ENCODE results near the gene CDH4.

CDH4 gene

DNA sequence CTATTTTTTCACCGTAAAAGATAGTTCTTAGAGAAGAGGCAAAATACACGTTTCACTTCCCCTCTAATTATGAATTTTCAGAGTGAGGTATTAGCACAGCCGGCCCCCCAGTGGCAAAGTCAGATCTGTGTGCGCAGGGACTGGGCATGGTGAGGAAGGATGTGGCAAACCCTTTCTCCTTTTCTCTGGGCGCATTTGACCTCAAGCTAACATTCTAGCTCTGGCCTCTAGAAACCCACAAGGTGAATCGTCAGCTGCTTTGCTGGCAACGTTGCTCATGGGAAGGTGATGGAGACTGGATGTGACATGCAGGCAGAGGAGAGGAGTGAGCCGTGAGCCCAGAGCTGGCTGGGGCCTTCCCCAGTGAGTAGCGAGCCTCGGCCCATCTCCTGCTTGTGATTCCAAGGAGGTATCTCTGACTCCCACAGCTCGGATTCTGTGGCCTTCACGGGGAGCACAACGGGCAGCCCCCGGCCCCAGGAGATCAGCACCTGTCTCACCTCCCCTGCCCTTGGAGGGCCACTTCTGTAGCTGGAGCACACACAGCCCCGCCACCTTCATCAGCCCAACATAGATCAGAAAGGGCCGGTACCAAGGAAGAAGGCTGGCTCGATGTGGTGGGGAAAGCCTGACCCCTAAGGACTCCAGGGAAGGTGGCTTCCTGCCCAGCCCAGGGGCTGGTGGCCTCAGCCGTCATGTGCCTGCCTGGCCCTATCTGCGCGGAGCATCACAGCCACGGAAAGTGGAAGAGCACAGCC is 660.8 kb downstream of the CDH4 start:
- TF ChIP-seq CREB1 (IDR thresholded peaks at IDR 0.05; ENCODE audit: low read depth) (no peak), TCF12 (IDR thresholded peaks at IDR 0.05; ENCODE audit: low read depth) (no peak), RAD21 (IDR thresholded peaks at IDR 0.05; ENCODE audit: low read depth) (no peak), TEAD4 (IDR thresholded peaks at IDR 0.05) (no peak), EGR1 (IDR thresholded peaks at IDR 0.05) (no peak), ZBTB7A (IDR thresholded peaks at IDR 0.05; ENCODE audit: low read depth) (no peak), CEBPB (IDR thresholded peaks at IDR 0.05) (no peak), TAF1 (IDR thresholded peaks at IDR 0.05; ENCODE audit: low read depth) (no peak), FOXM1 (IDR thresholded peaks at IDR 0.05; ENCODE audit: borderline replicate concordance, low read depth) (no peak), EP300 (IDR thresholded peaks at IDR 0.05; ENCODE audit: borderline replicate concordance) (no peak), NFIC (IDR thresholded peaks at IDR 0.05) (no peak), YY1 (IDR thresholded peaks at IDR 0.05; ENCODE audit: low read depth) (no peak)
- TF ChIP-seq, protein P1, sequence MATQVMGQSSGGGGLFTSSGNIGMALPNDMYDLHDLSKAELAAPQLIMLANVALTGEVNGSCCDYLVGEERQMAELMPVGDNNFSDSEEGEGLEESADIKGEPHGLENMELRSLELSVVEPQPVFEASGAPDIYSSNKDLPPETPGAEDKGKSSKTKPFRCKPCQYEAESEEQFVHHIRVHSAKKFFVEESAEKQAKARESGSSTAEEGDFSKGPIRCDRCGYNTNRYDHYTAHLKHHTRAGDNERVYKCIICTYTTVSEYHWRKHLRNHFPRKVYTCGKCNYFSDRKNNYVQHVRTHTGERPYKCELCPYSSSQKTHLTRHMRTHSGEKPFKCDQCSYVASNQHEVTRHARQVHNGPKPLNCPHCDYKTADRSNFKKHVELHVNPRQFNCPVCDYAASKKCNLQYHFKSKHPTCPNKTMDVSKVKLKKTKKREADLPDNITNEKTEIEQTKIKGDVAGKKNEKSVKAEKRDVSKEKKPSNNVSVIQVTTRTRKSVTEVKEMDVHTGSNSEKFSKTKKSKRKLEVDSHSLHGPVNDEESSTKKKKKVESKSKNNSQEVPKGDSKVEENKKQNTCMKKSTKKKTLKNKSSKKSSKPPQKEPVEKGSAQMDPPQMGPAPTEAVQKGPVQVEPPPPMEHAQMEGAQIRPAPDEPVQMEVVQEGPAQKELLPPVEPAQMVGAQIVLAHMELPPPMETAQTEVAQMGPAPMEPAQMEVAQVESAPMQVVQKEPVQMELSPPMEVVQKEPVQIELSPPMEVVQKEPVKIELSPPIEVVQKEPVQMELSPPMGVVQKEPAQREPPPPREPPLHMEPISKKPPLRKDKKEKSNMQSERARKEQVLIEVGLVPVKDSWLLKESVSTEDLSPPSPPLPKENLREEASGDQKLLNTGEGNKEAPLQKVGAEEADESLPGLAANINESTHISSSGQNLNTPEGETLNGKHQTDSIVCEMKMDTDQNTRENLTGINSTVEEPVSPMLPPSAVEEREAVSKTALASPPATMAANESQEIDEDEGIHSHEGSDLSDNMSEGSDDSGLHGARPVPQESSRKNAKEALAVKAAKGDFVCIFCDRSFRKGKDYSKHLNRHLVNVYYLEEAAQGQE (IDR thresholded peaks at IDR 0.05; ENCODE audit: low read depth), result no peak
- TF ChIP-seq, protein P2, sequence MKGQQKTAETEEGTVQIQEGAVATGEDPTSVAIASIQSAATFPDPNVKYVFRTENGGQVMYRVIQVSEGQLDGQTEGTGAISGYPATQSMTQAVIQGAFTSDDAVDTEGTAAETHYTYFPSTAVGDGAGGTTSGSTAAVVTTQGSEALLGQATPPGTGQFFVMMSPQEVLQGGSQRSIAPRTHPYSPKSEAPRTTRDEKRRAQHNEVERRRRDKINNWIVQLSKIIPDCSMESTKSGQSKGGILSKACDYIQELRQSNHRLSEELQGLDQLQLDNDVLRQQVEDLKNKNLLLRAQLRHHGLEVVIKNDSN (IDR thresholded peaks at IDR 0.05), result no peak
- TF ChIP-seq, protein P3, sequence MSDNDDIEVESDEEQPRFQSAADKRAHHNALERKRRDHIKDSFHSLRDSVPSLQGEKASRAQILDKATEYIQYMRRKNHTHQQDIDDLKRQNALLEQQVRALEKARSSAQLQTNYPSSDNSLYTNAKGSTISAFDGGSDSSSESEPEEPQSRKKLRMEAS (IDR thresholded peaks at IDR 0.05), result no peak

DNA sequence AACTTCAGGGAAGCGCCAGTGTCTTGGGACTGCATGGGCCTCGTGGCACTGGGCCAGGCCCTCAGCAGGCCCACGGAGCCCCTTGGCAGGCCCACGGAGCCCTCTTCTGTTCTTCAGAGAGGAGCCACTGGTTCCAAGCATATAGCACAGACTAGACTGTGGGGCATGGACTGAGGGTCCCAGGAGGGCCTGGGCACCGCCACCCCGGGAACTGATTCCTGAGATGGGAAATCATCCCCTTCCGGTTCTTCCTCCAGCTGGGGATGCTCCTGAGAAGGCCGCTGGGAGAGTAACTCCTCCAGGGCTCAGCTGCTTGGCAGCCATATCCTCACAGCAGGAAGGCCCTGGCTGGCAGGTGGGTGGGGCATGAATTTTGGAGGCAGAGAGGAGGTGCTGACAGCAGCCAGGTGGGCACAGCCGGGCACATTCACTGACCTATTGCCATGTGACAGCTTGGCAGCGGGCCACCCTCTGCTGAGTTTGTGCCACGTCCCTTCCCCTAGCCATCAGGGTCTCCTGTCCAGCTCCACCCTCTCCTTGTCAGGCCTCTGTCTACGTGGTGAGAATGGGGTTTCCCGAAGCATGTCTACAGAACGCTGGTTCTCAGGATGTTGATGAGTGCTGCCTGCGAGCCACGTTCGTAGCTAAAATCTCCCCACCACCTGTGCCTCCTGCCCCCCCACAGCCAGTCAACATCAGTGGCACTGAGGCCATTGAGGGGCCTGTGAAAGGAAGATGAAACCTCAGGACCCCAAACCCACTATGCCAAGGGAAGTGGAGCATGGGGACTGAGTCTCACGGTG is 661.6 kb downstream of the CDH4 start:
- TF ChIP-seq TAF1 (IDR thresholded peaks at IDR 0.05; ENCODE audit: low read depth), result no peak
- no peak for TF ChIP-seq EGR1 (IDR thresholded peaks at IDR 0.05)
- no peak for TF ChIP-seq EP300 (IDR thresholded peaks at IDR 0.05; ENCODE audit: borderline replicate concordance)
- TF ChIP-seq ZBTB7A (IDR thresholded peaks at IDR 0.05; ENCODE audit: low read depth), result no peak
- TF ChIP-seq, protein P3 (IDR thresholded peaks at IDR 0.05), result no peak
- no peak for TF ChIP-seq YY1 (IDR thresholded peaks at IDR 0.05; ENCODE audit: low read depth)
- no peak for TF ChIP-seq CEBPB (IDR thresholded peaks at IDR 0.05)
- TF ChIP-seq RAD21 (IDR thresholded peaks at IDR 0.05; ENCODE audit: low read depth), result no peak
- TF ChIP-seq FOXM1 (IDR thresholded peaks at IDR 0.05; ENCODE audit: borderline replicate concordance, low read depth), result no peak
- TF ChIP-seq CREB1 (IDR thresholded peaks at IDR 0.05; ENCODE audit: low read depth), result no peak
- no peak for TF ChIP-seq NFIC (IDR thresholded peaks at IDR 0.05)
- no peak for TF ChIP-seq TEAD4 (IDR thresholded peaks at IDR 0.05)

DNA sequence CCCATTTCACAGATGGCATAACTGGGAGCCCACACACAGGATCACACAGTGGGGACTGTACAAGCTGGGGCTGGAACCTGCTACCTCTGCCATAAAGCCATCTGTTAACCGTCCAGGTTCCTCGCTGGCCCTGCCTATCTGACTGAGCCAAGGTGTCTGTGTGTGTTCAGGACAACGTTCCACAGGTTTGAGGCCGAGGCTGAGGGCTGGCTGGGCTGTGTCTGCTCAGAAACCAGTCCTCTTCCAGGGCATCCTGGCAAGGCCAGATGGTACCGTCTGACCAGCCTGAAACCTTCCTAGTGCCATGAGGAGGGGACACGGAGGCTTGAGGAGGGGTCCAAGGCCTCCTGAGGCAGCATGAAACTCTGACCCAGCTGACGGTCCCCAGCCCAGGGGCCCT is 663.0 kb downstream of the CDH4 start:
- no peak for TF ChIP-seq EGR1 (IDR thresholded peaks at IDR 0.05)
- TF ChIP-seq, protein P1 (IDR thresholded peaks at IDR 0.05; ENCODE audit: low read depth), result no peak
- no peak for TF ChIP-seq TAF1 (IDR thresholded peaks at IDR 0.05; ENCODE audit: low read depth)
- TF ChIP-seq TCF12 (IDR thresholded peaks at IDR 0.05; ENCODE audit: low read depth), result no peak
- TF ChIP-seq TEAD4 (IDR thresholded peaks at IDR 0.05), result no peak
- no peak for TF ChIP-seq NFIC (IDR thresholded peaks at IDR 0.05)
- TF ChIP-seq CREB1 (IDR thresholded peaks at IDR 0.05; ENCODE audit: low read depth), result no peak

DNA sequence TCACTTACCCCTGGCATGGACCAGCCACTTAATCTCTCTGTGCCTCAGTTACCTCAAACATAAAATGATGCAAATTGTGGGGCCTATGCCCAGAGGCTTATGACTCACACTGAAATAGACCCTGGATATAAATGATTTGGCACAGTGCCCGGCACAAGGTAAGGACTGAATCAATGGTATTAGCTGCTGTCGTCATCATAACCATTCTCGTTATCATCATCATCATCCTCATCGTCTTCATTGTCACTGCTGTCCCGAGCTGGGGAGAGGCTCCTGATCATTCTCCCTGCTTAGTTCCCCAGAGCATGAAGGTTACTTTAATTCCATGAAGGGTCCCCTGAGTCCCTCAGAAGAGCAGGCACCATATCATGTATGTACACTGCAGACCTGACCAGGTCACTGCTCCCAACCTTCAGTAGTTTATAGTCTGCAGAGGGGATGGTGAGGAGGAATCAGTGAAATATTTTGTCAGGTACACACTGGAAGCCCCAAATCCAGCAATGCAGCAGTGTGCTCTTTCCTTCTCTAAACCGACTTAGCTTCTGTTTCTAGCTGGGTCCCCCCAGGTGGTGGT is 664.3 kb downstream of the CDH4 start:
- TF ChIP-seq, protein P2 (IDR thresholded peaks at IDR 0.05), result no peak
- no peak for TF ChIP-seq CREB1 (IDR thresholded peaks at IDR 0.05; ENCODE audit: low read depth)
- TF ChIP-seq, protein P3 (IDR thresholded peaks at IDR 0.05), result no peak
- no peak for TF ChIP-seq TEAD4 (IDR thresholded peaks at IDR 0.05)
- no peak for TF ChIP-seq CEBPB (IDR thresholded peaks at IDR 0.05)
- TF ChIP-seq, protein P1 (IDR thresholded peaks at IDR 0.05; ENCODE audit: low read depth), result no peak
- no peak for TF ChIP-seq FOXM1 (IDR thresholded peaks at IDR 0.05; ENCODE audit: borderline replicate concordance, low read depth)
- no peak for TF ChIP-seq EGR1 (IDR thresholded peaks at IDR 0.05)
- TF ChIP-seq ZBTB7A (IDR thresholded peaks at IDR 0.05; ENCODE audit: low read depth), result no peak

Measured in Ishikawa (cell line).